HL-60 (cell line): ENCODE measurements around the gene USH2A.

Source experiments
- DNase-seq, 2 experiments: peaks; one replicate each; pipeline ENCODE4 v3.0.0-alpha.2; 2010 to 2020; ENCODE audit warnings: low read depth in 1 of 2, low spot score in 1 of 2
- H3K27ac ChIP-seq: fragments of 250-450 bp; sonication (Bioruptor Pico); replicated peaks from 2 replicates; pipeline ENCODE4 v1.5.1; 2020; ENCODE audit warnings: mild to moderate bottlenecking, moderate library complexity
- H3K27me3 ChIP-seq: fragments of 250-450 bp; sonication (Bioruptor Pico); 2 replicates; pipeline ENCODE4 v1.5.1; 2021; ENCODE audit warnings: mild to moderate bottlenecking, moderate library complexity; ENCODE audit not compliant: insufficient read depth, poor library complexity, severe bottlenecking
- H3K4me3 ChIP-seq: replicated peaks from 2 replicates; pipeline ENCODE4 v1.5.1; 2011; ENCODE audit warnings: mild to moderate bottlenecking, control low read depth, low read length; ENCODE audit not compliant: insufficient read depth
- GABPA ChIP-seq: IDR thresholded peaks from 2 replicates; pipeline ENCODE4 v1.6.1; 2012; ENCODE audit warnings: low read depth
- POLR2AphosphoS5 ChIP-seq: IDR thresholded peaks from 2 replicates; pipeline ENCODE4 v1.6.1; 2012; ENCODE audit warnings: low read depth
- SPI1 ChIP-seq: IDR thresholded peaks from 2 replicates; pipeline ENCODE4 v1.6.1; 2012; ENCODE audit warnings: low read depth, mild to moderate bottlenecking, borderline replicate concordance
- TF ChIP-seq, protein P1 (sequence below): IDR thresholded peaks from 2 replicates; pipeline ENCODE4 v1.6.1; 2012; ENCODE audit warnings: low read depth; ENCODE audit not compliant: insufficient replicate concordance
- TF ChIP-seq, protein P2 (sequence below): IDR thresholded peaks from one replicate; pipeline ENCODE4 v1.5.1; 2011; ENCODE audit warnings: low read length, control low read depth, inconsistent platforms; ENCODE audit not compliant: insufficient read depth

USH2A gene

DNA sequence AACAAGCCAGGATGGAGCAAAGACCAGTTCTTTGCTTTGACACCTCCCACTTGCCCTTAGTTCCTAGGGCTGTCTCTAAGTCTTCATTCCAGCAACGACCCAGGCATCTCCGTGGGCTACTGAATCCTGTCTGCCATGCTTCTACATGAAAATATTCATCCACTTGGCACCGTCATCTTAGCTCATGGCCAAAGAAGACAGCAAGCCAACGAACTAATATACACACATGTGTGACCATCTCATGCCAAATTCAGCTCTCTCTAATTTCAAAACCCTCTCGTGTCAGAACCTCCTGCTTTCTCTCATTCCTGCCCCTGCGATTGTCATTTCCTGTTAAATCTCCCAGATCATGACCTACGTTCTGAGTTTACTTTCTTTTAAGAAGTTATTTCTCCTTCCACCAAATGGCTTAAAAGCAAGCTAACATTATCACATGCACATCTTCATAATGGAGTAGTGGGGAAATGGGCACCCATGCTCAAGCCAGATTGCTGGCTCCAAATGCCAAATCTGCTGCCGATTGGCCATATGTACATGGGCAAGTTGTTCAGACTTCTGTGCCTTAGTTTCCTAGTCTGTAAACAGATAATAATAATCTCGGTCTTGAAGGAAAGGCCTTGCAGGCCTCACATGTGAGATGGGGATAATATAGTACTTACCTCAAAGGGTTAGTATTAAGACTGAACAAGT lies 373.4 kb downstream of the USH2A start:
- H3K4me3 ChIP-seq = no peak overlapping the region
- no peak for TF ChIP-seq GABPA
- TF ChIP-seq, protein P1, sequence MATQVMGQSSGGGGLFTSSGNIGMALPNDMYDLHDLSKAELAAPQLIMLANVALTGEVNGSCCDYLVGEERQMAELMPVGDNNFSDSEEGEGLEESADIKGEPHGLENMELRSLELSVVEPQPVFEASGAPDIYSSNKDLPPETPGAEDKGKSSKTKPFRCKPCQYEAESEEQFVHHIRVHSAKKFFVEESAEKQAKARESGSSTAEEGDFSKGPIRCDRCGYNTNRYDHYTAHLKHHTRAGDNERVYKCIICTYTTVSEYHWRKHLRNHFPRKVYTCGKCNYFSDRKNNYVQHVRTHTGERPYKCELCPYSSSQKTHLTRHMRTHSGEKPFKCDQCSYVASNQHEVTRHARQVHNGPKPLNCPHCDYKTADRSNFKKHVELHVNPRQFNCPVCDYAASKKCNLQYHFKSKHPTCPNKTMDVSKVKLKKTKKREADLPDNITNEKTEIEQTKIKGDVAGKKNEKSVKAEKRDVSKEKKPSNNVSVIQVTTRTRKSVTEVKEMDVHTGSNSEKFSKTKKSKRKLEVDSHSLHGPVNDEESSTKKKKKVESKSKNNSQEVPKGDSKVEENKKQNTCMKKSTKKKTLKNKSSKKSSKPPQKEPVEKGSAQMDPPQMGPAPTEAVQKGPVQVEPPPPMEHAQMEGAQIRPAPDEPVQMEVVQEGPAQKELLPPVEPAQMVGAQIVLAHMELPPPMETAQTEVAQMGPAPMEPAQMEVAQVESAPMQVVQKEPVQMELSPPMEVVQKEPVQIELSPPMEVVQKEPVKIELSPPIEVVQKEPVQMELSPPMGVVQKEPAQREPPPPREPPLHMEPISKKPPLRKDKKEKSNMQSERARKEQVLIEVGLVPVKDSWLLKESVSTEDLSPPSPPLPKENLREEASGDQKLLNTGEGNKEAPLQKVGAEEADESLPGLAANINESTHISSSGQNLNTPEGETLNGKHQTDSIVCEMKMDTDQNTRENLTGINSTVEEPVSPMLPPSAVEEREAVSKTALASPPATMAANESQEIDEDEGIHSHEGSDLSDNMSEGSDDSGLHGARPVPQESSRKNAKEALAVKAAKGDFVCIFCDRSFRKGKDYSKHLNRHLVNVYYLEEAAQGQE = no peak
- no peak for TF ChIP-seq POLR2AphosphoS5
- TF ChIP-seq, protein P2, sequence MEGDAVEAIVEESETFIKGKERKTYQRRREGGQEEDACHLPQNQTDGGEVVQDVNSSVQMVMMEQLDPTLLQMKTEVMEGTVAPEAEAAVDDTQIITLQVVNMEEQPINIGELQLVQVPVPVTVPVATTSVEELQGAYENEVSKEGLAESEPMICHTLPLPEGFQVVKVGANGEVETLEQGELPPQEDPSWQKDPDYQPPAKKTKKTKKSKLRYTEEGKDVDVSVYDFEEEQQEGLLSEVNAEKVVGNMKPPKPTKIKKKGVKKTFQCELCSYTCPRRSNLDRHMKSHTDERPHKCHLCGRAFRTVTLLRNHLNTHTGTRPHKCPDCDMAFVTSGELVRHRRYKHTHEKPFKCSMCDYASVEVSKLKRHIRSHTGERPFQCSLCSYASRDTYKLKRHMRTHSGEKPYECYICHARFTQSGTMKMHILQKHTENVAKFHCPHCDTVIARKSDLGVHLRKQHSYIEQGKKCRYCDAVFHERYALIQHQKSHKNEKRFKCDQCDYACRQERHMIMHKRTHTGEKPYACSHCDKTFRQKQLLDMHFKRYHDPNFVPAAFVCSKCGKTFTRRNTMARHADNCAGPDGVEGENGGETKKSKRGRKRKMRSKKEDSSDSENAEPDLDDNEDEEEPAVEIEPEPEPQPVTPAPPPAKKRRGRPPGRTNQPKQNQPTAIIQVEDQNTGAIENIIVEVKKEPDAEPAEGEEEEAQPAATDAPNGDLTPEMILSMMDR = no peak
- TF ChIP-seq SPI1 = no peak
- H3K27ac ChIP-seq = no peak overlapping the region
- no peaks in the 10 kb centered on the region for H3K27me3 ChIP-seq
- DNase-seq = no peak

DNA sequence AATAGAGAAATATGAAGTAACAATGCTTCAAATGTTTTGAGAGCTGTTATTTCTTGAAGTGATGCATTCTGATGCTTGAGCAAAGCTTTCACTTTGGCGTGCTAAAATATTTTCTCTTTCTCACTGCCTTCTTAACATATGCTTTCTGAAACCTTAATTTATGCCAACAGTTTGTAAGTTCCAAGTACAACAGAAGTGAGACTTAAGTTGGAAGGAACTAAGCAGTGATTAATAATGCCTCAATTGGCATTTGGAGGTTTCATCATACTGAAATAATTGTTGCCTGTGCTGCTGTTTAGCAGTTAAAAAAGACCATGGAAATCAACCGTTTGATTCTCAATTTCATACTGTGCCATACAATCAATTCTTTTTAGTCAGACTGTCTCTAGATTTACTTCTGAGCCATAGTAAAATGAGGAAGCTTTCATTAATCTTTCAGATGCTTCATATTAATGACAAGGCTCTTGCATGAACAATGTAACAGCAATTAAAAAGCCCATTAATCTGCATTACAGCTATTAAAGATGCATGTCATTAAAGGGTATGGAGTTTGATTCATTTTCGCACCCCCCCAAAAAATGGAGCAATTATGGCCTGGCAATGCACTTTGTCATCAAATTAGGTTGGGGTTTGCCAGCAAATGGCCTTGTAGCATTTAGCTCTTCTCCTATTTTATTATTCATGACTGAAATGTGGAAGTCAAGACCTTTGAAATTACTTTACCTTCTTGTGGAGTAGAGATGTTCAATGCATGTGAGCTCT lies 375.3 kb downstream of the USH2A start:
- Histone ChIP-seq H3K4me3 (no peak overlapping the region), H3K27me3 (no peaks in the 10 kb centered on the region), H3K27ac (no peak overlapping the region)
- no peak for DNase-seq
- TF ChIP-seq, protein P2 = no peak
- no peak for TF ChIP-seq SPI1
- TF ChIP-seq, protein P1 = no peak
- no peak for TF ChIP-seq GABPA
- TF ChIP-seq POLR2AphosphoS5 = no peak

DNA sequence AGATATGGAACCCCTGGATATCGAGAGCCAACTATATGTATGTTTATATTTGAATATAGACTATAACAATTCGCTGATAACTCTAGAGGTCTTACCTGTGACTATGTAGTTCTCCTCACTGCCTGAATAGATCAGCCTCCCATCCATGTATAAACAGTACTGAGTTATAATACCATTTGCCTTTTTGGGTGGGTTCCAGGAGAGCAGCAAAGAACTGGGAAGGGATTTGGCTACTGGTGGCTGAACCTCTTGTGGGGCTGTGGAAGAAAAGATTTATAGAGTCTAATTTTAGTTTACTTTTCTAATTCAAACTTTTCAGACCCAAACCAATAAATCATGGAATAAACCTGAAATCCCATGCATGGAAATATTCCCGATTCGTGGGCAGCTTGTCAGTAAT lies 376.9 kb downstream of the USH2A start:
- Histone ChIP-seq H3K27ac (no peak overlapping the region), H3K4me3 (no peak overlapping the region), H3K27me3 (no peaks in the 10 kb centered on the region)
- TF ChIP-seq, protein P2 = no peak
- TF ChIP-seq GABPA (no peak), SPI1 (no peak), POLR2AphosphoS5 (no peak)
- TF ChIP-seq, protein P1 = no peak
- no peak for DNase-seq
